AG09309 (cell line): ENCODE data around the gene FUBP1.

Source experiments
- DNase-seq: peaks from one replicate; pipeline ENCODE4 v3.0.0-alpha.2; 2010; ENCODE audit warnings: low read depth
- H3K4me3 ChIP-seq: 2 replicates; pipeline ENCODE4 v1.5.1; 2011; ENCODE audit warnings: mild to moderate bottlenecking, low read depth, low read length, moderate library complexity; ENCODE audit not compliant: control insufficient read depth
- CTCF ChIP-seq: IDR thresholded peaks from 2 replicates; pipeline ENCODE4 v1.5.1; 2011; ENCODE audit warnings: mild to moderate bottlenecking, low read depth, low read length, inconsistent platforms; ENCODE audit not compliant: insufficient read depth, control insufficient read depth; ENCODE audit errors: missing control alignments

Gene FUBP1

GRCh38 chr1:77951328-77951727 is 27.5 kb downstream of the FUBP1 start:
- TF ChIP-seq CTCF, result no peak
- no peak for DNase-seq
- H3K4me3 ChIP-seq, result no peak overlapping the region

DNA sequence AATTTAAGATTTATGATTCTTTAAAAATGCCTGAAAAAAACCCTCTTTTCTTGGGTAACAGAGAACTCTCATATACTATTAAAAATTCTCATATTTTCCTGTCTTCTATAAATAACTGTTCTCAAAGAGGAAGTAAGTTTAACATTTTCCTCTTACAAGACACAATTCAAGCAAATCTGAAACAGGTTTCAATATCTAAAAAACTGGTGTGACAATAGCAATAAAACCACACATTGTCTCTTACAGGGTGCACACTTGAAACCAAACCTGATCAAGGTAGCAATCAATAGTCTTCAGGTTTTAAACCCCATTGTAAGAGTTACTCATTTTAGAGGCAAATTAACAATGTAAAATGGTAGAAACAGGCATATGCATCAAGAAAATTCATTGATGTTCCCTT is 28.0 kb downstream of the FUBP1 start:
- H3K4me3 ChIP-seq, result no peak overlapping the region
- DNase-seq, result no peak
- no peak for TF ChIP-seq CTCF

DNA sequence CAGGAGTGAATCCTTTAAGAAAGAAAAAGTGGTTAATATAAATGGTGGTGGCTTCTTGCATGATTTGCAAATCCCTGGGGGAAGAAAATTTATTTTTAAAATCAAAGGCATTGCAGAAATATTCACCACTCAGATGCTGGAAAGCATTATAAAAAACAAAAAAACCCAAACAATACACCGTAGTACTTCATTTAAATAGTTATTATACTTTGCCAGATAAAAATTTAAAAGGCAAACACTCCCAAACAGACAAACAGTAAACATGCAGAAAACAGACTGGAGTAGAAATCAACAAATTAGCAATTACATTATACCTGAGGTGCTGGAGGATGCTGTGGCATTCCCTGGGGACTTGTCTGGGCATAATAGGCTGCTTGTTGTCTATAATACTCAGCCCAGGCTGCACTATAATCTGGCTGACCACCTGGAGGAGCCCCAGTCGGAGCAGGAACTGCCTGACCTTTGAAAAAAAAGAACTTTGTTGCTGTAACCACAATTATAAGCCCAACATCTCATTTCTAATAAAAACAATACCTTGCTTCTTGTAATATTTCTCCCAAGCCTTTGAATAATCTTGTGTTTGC is 29.9 kb downstream of the FUBP1 start:
- H3K4me3 ChIP-seq, result no peak overlapping the region
- no peak for DNase-seq
- TF ChIP-seq CTCF, result peak; percentile 33

- DNase-seq, result no peak
- H3K4me3 ChIP-seq, result no peak overlapping the region
- TF ChIP-seq CTCF, result no peak
Observed at GRCh38 chr1:77945345-77945744, 33.5 kb downstream of the FUBP1 start.

DNA sequence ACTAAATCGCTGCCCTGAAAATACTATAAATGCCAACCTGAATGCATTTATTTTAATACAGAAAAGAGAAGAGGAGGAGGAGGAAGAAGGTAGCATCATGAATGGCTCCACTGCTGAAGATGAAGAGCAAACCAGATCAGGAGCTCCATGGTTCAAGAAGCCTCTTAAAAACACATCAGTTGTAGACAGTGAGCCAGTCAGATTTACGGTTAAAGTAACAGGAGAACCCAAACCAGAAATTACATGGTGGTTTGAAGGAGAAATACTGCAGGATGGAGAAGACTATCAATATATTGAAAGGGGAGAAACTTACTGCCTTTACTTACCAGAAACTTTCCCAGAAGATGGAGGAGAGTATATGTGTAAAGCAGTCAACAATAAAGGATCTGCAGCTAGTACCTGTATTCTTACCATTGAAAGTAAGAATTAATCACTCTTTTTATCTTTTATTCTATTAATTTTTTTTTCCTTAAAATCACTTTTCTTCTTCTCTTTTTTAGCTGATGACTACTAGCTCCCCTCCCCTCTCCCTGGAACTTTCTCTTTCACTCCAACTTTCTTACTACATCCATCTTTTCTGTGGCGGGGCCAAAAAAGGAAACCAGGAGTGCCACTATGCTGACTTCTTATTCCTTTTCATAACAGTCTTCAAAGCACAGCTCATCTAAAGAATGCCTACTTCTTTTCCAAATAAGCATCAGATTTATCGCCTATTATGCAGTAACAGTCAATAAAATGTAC is 36.3 kb downstream of the FUBP1 start:
- TF ChIP-seq CTCF, result no peak
- H3K4me3 ChIP-seq, result no peak overlapping the region
- DNase-seq, result no peak

DNA sequence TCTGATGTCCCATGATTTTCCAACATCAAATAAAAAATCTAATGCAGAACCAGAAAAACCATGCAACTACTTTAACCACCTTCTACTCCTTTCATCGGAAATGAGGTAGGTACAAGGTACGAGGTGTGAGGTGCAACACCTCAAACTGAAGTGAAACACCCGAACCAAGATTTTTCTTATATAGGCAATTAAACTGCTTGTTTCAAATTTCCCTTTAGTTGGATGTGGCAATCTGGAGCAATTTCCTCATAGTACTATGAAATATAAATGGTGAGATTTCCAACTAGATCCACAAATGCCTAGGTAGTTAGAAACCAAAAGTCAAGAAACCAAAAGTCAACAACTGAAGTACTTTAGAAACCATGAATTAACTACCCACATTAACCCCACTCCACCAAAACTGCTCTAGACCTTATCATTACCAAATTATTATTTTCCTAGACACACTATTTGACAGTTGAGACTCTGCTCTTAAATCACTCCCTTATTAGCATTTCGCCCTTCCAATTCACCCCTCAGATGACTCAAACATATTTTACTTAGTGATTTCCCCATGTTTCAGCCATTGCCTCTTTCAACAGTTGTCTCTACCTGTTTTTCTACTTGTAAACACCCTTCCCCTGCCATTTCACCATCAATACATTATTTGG is 37.8 kb downstream of the FUBP1 start:
- TF ChIP-seq CTCF, result no peak
- H3K4me3 ChIP-seq, result no peak overlapping the region
- no peak for DNase-seq
